H9 (cell line): ENCODE results near the gene RSAD2. TPM values are rescaled to one million over a fixed set of nuclear protein-coding genes. Genes with fewer than 3 reads are reported as not detected.

Source experiments
- DNase-seq: peaks from one replicate; pipeline ENCODE4 v3.0.0-alpha.2; 2017
- H2AFZ ChIP-seq: one replicate; pipeline ENCODE4 v1.6.1; 2013; ENCODE audit warnings: mild to moderate bottlenecking, low read length, control low read depth, moderate library complexity
- H2AK5ac ChIP-seq: 2 replicates; pipeline ENCODE4 v1.6.1; 2013; ENCODE audit warnings: low read length, control low read depth, mixed read lengths; ENCODE audit not compliant: insufficient read length
- H2BK120ac ChIP-seq: one replicate; pipeline ENCODE4 v1.6.1; 2013; ENCODE audit warnings: low read depth, mild to moderate bottlenecking, low read length, control low read depth, inconsistent platforms; ENCODE audit not compliant: poor library complexity, severe bottlenecking
- H2BK12ac ChIP-seq: 2 replicates; pipeline ENCODE4 v1.6.1; 2013; ENCODE audit warnings: low read length, control low read depth, mixed read lengths, low read depth; ENCODE audit not compliant: insufficient read length
- H2BK15ac ChIP-seq: 2 replicates; pipeline ENCODE4 v1.6.1; 2013; ENCODE audit warnings: low read depth, low read length, control low read depth
- H2BK20ac ChIP-seq: one replicate; pipeline ENCODE4 v1.6.1; 2013; ENCODE audit warnings: low read depth, mild to moderate bottlenecking, low read length, control low read depth, inconsistent platforms; ENCODE audit not compliant: poor library complexity, severe bottlenecking
- H2BK5ac ChIP-seq: 2 replicates; pipeline ENCODE4 v1.6.1; 2013; ENCODE audit warnings: low read length, control low read depth, mixed read lengths; ENCODE audit not compliant: insufficient read length
- H3K14ac ChIP-seq: 2 replicates; pipeline ENCODE4 v1.6.1; 2013; ENCODE audit warnings: low read length, control low read depth; ENCODE audit not compliant: insufficient read depth
- H3K18ac ChIP-seq: 2 replicates; pipeline ENCODE4 v1.6.1; 2013; ENCODE audit warnings: low read depth, mild to moderate bottlenecking, mixed read lengths, low read length, control low read depth; ENCODE audit not compliant: insufficient read length
- H3K23ac ChIP-seq: 2 replicates; pipeline ENCODE4 v1.6.1; 2013; ENCODE audit warnings: low read length, control low read depth, mixed read lengths, low read depth; ENCODE audit not compliant: insufficient read length
- H3K23me2 ChIP-seq: 2 replicates; pipeline ENCODE4 v1.6.1; 2013; ENCODE audit warnings: low read depth, mild to moderate bottlenecking, mixed read lengths, low read length, control low read depth; ENCODE audit not compliant: insufficient read length, poor library complexity, severe bottlenecking
- H3K27ac ChIP-seq: 2 replicates; pipeline ENCODE4 v1.5.1; 2013; ENCODE audit warnings: low read length, control low read depth, mixed read lengths, low read depth; ENCODE audit not compliant: insufficient read length
- H3K27me3 ChIP-seq: 2 replicates; pipeline ENCODE4 v1.6.1; 2013; ENCODE audit warnings: low read length, control low read depth, inconsistent platforms; ENCODE audit not compliant: insufficient read depth
- H3K4ac ChIP-seq: 2 replicates; pipeline ENCODE4 v1.6.1; 2013; ENCODE audit warnings: low read depth, mild to moderate bottlenecking, control low read depth, inconsistent platforms, low read length, moderate library complexity
- H3K4me1 ChIP-seq: 2 replicates; pipeline ENCODE4 v1.6.1; 2013; ENCODE audit warnings: low read length, control low read depth, inconsistent platforms; ENCODE audit not compliant: insufficient read depth
- H3K4me2 ChIP-seq: 2 replicates; pipeline ENCODE4 v1.6.1; 2013; ENCODE audit warnings: low read length, control low read depth, mixed read lengths; ENCODE audit not compliant: insufficient read length, insufficient read depth
- H3K56ac ChIP-seq: 2 replicates; pipeline ENCODE4 v1.6.1; 2013; ENCODE audit warnings: low read depth, mild to moderate bottlenecking, mixed read lengths, low read length, control low read depth; ENCODE audit not compliant: insufficient read length
- H3K79me1 ChIP-seq: 2 replicates; pipeline ENCODE4 v1.6.1; 2013; ENCODE audit warnings: low read depth, mild to moderate bottlenecking, moderate library complexity, low read length, control low read depth, inconsistent platforms; ENCODE audit not compliant: insufficient read depth, poor library complexity, severe bottlenecking
- H3K79me2 ChIP-seq: 2 replicates; pipeline ENCODE4 v1.6.1; 2013; ENCODE audit warnings: low read length, control low read depth, inconsistent platforms; ENCODE audit not compliant: insufficient read depth
- H3K9ac ChIP-seq: 2 replicates; pipeline ENCODE4 v1.6.1; 2013; ENCODE audit warnings: low read length, control low read depth, mixed read lengths; ENCODE audit not compliant: insufficient read length; ENCODE audit errors: extremely low read depth
- H3K9me3 ChIP-seq: one replicate; pipeline ENCODE4 v1.6.1; 2013; ENCODE audit warnings: low read depth, low read length, inconsistent platforms; ENCODE audit not compliant: control insufficient read depth
- H3T11ph ChIP-seq: one replicate; pipeline ENCODE4 v1.6.1; 2013; ENCODE audit warnings: mild to moderate bottlenecking, low read length, control low read depth, inconsistent platforms
- H4K20me1 ChIP-seq: one replicate; pipeline ENCODE4 v1.6.1; 2013; ENCODE audit not compliant: control insufficient read depth, insufficient read length, insufficient read depth
- H4K5ac ChIP-seq: 2 replicates; pipeline ENCODE4 v1.6.1; 2013; ENCODE audit warnings: low read depth, mild to moderate bottlenecking, mixed read lengths, low read length, control low read depth; ENCODE audit not compliant: insufficient read length
- H4K8ac ChIP-seq: replicated peaks from 2 replicates; pipeline ENCODE4 v1.6.1; 2013; ENCODE audit warnings: low read length, control low read depth, mixed read lengths, low read depth; ENCODE audit not compliant: insufficient read length
- H4K91ac ChIP-seq: 2 replicates; pipeline ENCODE4 v1.6.1; 2013; ENCODE audit warnings: low read depth, mild to moderate bottlenecking, moderate library complexity, mixed read lengths, low read length, control low read depth; ENCODE audit not compliant: insufficient read length
- H3K27ac Mint-ChIP-seq, 3 experiments: 2 replicates in 2 of 3; 3 replicates in 1 of 3; pipeline ENCODE4 v1.8.0; 2020 to 2021; ENCODE audit warnings: mixed read lengths in 3 of 3, mild to moderate bottlenecking in 1 of 3, moderate library complexity in 1 of 3
- H3K27me3 Mint-ChIP-seq: 2 replicates; pipeline ENCODE4 v1.8.0; 2021; ENCODE audit warnings: low read depth, mild to moderate bottlenecking, moderate library complexity, mixed read lengths
- H3K36me3 Mint-ChIP-seq, 3 experiments: 2 replicates in 2 of 3; 3 replicates in 1 of 3; pipeline ENCODE4 v1.8.0; 2020 to 2021; ENCODE audit warnings: low read depth in 3 of 3, mixed read lengths in 3 of 3; ENCODE audit not compliant: insufficient read depth in 1 of 3
- H3K4me1 Mint-ChIP-seq, 2 experiments: 2 replicates each; pipeline ENCODE4 v1.8.0; 2020; ENCODE audit warnings: mixed read lengths in 2 of 2
- H3K4me3 Mint-ChIP-seq, 2 experiments: 2 replicates in 1 of 2; 3 replicates in 1 of 2; pipeline ENCODE4 v1.8.0; 2020 to 2021; ENCODE audit warnings: mild to moderate bottlenecking in 2 of 2, mixed read lengths in 2 of 2, moderate library complexity in 1 of 2
- H3K9me3 Mint-ChIP-seq, 2 experiments: 2 replicates in 1 of 2; 3 replicates in 1 of 2; pipeline ENCODE4 v1.8.0; 2020; ENCODE audit warnings: mild to moderate bottlenecking in 2 of 2, mixed read lengths in 2 of 2, moderate library complexity in 1 of 2
- CTCF ChIP-seq: fragments of 200-600 bp; sonication (generic); conservative IDR thresholded peaks from 3 replicates; pipeline ENCODE4 v1.8.0; 2021; ENCODE audit warnings: antibody characterized with exemption, mild to moderate bottlenecking
- WGBS: extraction: QIAGEN DNeasy Blood & Tissue Kit; methylation state at CpG from one replicate; pipeline ENCODE4 v1.1.7; 2013; ENCODE audit warnings: missing lambda C conversion rate, low lambda C conversion rate, mixed read lengths; ENCODE audit not compliant: insufficient read length; ENCODE audit errors: extremely low coverage; 5-methylcytosine and 5-hydroxymethylcytosine counted together
- total RNA-seq: library from RNA; stranded (reverse); gene quantifications from 2 replicates; pipeline ENCODE4 v1.2.1, GENCODE V29; 2021

RSAD2 gene
- total RNA-seq, 1 experiment from 2014 or later = not detected

- no peak overlapping the region for H4K5ac ChIP-seq
- no peak overlapping the region for H3K4me2 ChIP-seq
- H4K8ac ChIP-seq = no peak overlapping the region
- H3K4ac ChIP-seq = no peak overlapping the region
- H3K23me2 ChIP-seq = no peaks in the 10 kb centered on the region
- Mint-ChIP-seq H3K4me3 (no peak overlapping the region), H3K4me1 (peaks cover 19 to 26% of the 10 kb centered on the region in 2 experiments), H3K27me3 (no peaks in the 10 kb centered on the region), H3K36me3 (peaks cover 0 to 7% (median 5%) of the 10 kb centered on the region in 3 experiments; a peak in 6 of 7 replicates), H3K27ac (peak overlapping the region in 1 of 3 experiments; percentile 78; a peak in 1 of 7 replicates), H3K9me3 (no peaks in the 10 kb centered on the region)
- H2BK5ac ChIP-seq = no peak overlapping the region
- H2AK5ac ChIP-seq = no peak overlapping the region
- H3K23ac ChIP-seq = no peak overlapping the region
- no peak overlapping the region for H2BK120ac ChIP-seq
- H3K79me2 ChIP-seq = no peaks in the 10 kb centered on the region
- no peak overlapping the region for H2BK12ac ChIP-seq
- no peak overlapping the region for H3K14ac ChIP-seq
- no peaks in the 10 kb centered on the region for H3K27me3 ChIP-seq
- no peak overlapping the region for H3T11ph ChIP-seq
- no peak overlapping the region for H3K56ac ChIP-seq
- DNase-seq = no peak
- no peak overlapping the region for H3K9ac ChIP-seq
- no peak overlapping the region for H4K91ac ChIP-seq
- H3K18ac ChIP-seq = no peak overlapping the region
- no peak overlapping the region for H3K27ac ChIP-seq
- H3K4me1 ChIP-seq = 0 out of 2 replicates have a peak, but pooled peaks cover 2% of the 10 kb centered on the region
- H4K20me1 ChIP-seq = no peaks in the 10 kb centered on the region
- no peak overlapping the region for H2BK20ac ChIP-seq
- H2AFZ ChIP-seq = no peak overlapping the region
- no peak for TF ChIP-seq CTCF
- no peaks in the 10 kb centered on the region for H3K79me1 ChIP-seq
- H3K9me3 ChIP-seq = no peaks in the 10 kb centered on the region
- WGBS = no CpG with 5 or more reads among the region's 14 CpGs
- no peak overlapping the region for H2BK15ac ChIP-seq
Observed at GRCh38 chr2:6926071-6926732, 48.6 kb downstream of the RSAD2 start.
